Vagina (tissue), 2 donors: ENCODE results near the gene NT5C1B.

Experiments used
- CTCF ChIP-seq, 3 experiments: fragments of 450-650 bp in 2 of 3; fragments of 200-600 bp in 1 of 3; sonication (generic) in 1 of 3; IDR thresholded peaks; one replicate each; pipeline ENCODE4 v1.5.1; 2017 to 2019; ENCODE audit warnings: antibody characterized with exemption in 3 of 3, mild to moderate bottlenecking in 2 of 3, moderate library complexity in 2 of 3
- POLR2A ChIP-seq, 2 donors: fragments of 450-650 bp; IDR thresholded peaks; one replicate each; pipeline ENCODE4 v1.6.1; 2017; ENCODE audit warnings: antibody characterized with exemption in 2 of 2, mild to moderate bottlenecking in 2 of 2, moderate library complexity in 2 of 2

- TF ChIP-seq CTCF (IDR thresholded peaks at IDR 0.05): no peak
- no peak for TF ChIP-seq POLR2A (IDR thresholded peaks at IDR 0.05)
Observed at GRCh38 chr2:18588802-18589201, 567 bp downstream of the NT5C1B start.
